NCI-H146 (cell line): ENCODE data around the gene EGFR.

Source experiments
- DNase-seq: peaks from one replicate; lab custom pipeline; 2025; lab: John Stamatoyannopoulos, UW

The EGFR gene

GRCh38 chr7:55063061-55063460, 44.2 kb downstream of the EGFR start:
- DNase-seq, result no peak

GRCh38 chr7:55063633-55064032, 44.8 kb downstream of the EGFR start:
- no peak for DNase-seq

GRCh38 chr7:55065079-55065478, 46.3 kb downstream of the EGFR start:
- DNase-seq, result no peak

GRCh38 chr7:55065511-55066229, 46.9 kb downstream of the EGFR start:
- no peak for DNase-seq

- no peak for DNase-seq
Observed at GRCh38 chr7:55066524-55066923, 47.7 kb downstream of the EGFR start.

- no peak for DNase-seq
Observed at GRCh38 chr7:55066938-55067337, 48.1 kb downstream of the EGFR start.

GRCh38 chr7:55067748-55068147, 48.9 kb downstream of the EGFR start:
- DNase-seq, result no peak

- DNase-seq, result no peak
Observed at GRCh38 chr7:55069271-55069792, 50.5 kb downstream of the EGFR start.

- DNase-seq, result no peak
Observed at GRCh38 chr7:55070271-55070743, 51.5 kb downstream of the EGFR start.

- no peak for DNase-seq
Observed at GRCh38 chr7:55070854-55071253, 52.0 kb downstream of the EGFR start.

GRCh38 chr7:55071411-55072175, 52.8 kb downstream of the EGFR start:
- DNase-seq, result no peak

- DNase-seq, result no peak
Observed at GRCh38 chr7:55072251-55072650, 53.4 kb downstream of the EGFR start.

GRCh38 chr7:55073051-55073511, 54.3 kb downstream of the EGFR start:
- DNase-seq, result no peak

GRCh38 chr7:55073976-55074528, 55.2 kb downstream of the EGFR start:
- DNase-seq, result no peak

GRCh38 chr7:55075464-55076021, 56.7 kb downstream of the EGFR start:
- no peak for DNase-seq

- no peak for DNase-seq
Observed at GRCh38 chr7:55077561-55078410, 59.0 kb downstream of the EGFR start.

GRCh38 chr7:55078465-55079372, 59.9 kb downstream of the EGFR start:
- DNase-seq, result no peak

GRCh38 chr7:55080000-55080623, 61.3 kb downstream of the EGFR start:
- no peak for DNase-seq

- DNase-seq, result no peak
Observed at GRCh38 chr7:55081068-55081467, 62.3 kb downstream of the EGFR start.
